ENCODE measurements around the gene BICC1. TPM values are rescaled to one million over a fixed set of nuclear protein-coding genes. Genes with fewer than 3 reads are reported as not detected.

BICC1 gene
- total RNA-seq, 1 donor, result 210 TPM

GRCh38 chr10:58829839-58830238, 317.2 kb downstream of the BICC1 start:
- TF ChIP-seq CTCF (IDR thresholded peaks at IDR 0.05; ENCODE audit: extremely low read depth, low read depth, low read length), result no peak
- Histone ChIP-seq H3K27ac (ENCODE audit: low read depth, low read length) (no peak overlapping the region), H3K4me3 (ENCODE audit: insufficient read depth, low read length) (no peak overlapping the region)

DNA sequence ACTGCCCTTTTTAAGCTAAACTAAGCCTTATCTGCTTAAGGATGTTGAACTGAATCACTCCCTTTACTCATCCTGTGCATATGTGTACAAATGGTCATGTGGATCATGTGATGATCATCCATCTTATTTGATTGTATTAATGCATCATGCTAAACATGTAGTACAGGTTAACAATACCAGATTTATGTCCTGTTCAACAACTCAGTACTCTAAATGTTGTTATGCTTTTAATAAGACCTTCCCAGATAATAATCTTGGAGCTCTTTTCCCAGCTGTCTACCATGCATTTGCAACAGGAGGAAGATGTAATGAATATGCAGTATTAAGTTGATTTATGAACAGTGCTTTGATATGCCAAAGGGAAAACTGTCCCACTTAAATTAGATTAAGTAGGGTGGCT, 318.0 kb downstream of the BICC1 start:
- Histone ChIP-seq H3K4me1 (ENCODE audit: insufficient read depth, low read length) (peaks cover 6% of the 10 kb centered on the region), H2AFZ (ENCODE audit: low read length) (no peak overlapping the region), H3K36me3 (ENCODE audit: insufficient read depth, low read length) (peaks cover 15% of the 10 kb centered on the region), H4K20me1 (ENCODE audit: insufficient read depth, low read length) (no peaks in the 10 kb centered on the region), H3K4me2 (ENCODE audit: insufficient read depth, low read length) (no peak overlapping the region), H3K27ac (ENCODE audit: low read depth, low read length) (no peak overlapping the region), H3K9me3 (ENCODE audit: low read depth, low read length) (no peaks in the 10 kb centered on the region), H3K27me3 (ENCODE audit: insufficient read depth, low read length) (no peaks in the 10 kb centered on the region), H3K79me2 (ENCODE audit: insufficient read depth, low read length) (no peaks in the 10 kb centered on the region), H3K4me3 (ENCODE audit: insufficient read depth, low read length) (no peak overlapping the region)
- no peak for DNase-seq (ENCODE audit: insufficient read length, low spot score, missing footprints)
- no peak for TF ChIP-seq CTCF (IDR thresholded peaks at IDR 0.05; ENCODE audit: extremely low read depth, low read depth, low read length)

More at GRCh38 chr10:58829839-58830238, 317.2 kb downstream of the BICC1 start:
- H3K4me1 ChIP-seq (ENCODE audit: insufficient read depth, low read length), result peaks cover 6% of the 10 kb centered on the region
- no peaks in the 10 kb centered on the region for H3K79me2 ChIP-seq (ENCODE audit: insufficient read depth, low read length)
- no peaks in the 10 kb centered on the region for H3K27me3 ChIP-seq (ENCODE audit: insufficient read depth, low read length)
- no peaks in the 10 kb centered on the region for H4K20me1 ChIP-seq (ENCODE audit: insufficient read depth, low read length)
- no peak for DNase-seq (ENCODE audit: insufficient read length, low spot score, missing footprints)
- peaks cover 19% of the 10 kb centered on the region for H3K36me3 ChIP-seq (ENCODE audit: insufficient read depth, low read length)
- no peak overlapping the region for H3K4me2 ChIP-seq (ENCODE audit: insufficient read depth, low read length)
- no peak overlapping the region for H2AFZ ChIP-seq (ENCODE audit: low read length)
- no peaks in the 10 kb centered on the region for H3K9me3 ChIP-seq (ENCODE audit: low read depth, low read length)

DNA sequence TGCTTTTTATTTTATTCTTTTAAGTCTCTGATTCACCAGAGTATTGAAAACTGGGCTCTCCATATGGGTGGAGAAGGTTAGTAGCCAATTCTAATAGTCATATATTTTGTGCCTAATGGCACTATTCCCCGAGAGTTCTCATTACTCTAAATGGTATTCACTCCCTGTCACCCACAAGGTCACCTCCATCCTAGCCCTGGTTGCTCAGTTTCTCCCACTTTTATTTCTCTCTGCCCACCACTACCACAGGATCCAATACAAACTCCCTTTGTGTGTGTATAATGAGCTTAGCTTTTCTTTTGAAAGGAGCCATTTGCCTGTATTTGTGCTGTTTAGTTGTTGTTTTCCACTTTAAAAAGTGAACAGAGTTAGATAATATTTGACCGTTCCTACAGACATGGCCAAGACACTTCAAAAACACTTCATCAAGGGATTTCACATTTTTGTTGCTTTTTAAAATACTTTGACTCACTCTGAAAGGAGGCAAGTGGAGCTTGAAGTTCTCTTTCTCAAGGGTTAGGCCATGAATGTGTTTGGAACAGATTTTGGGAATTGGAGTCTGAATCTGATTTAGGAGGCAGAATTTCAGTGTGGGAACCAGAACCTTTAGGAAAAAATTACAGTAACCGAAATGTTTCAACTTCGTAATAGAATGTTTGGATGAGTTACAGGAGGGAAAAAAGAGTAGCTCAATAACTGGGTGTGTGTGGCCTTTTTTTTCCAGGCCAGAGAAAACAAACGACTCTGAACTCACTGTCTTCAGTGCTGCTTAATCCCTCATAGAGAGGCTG, 321.3 kb downstream of the BICC1 start:
- H2AFZ ChIP-seq (ENCODE audit: low read length), result no peak overlapping the region
- H3K79me2 ChIP-seq (ENCODE audit: insufficient read depth, low read length), result no peaks in the 10 kb centered on the region
- peak overlapping the region; percentile 10 for H3K27ac ChIP-seq (ENCODE audit: low read depth, low read length)
- no peak overlapping the region for H3K4me2 ChIP-seq (ENCODE audit: insufficient read depth, low read length)
- no peak overlapping the region for H3K4me3 ChIP-seq (ENCODE audit: insufficient read depth, low read length)
- no peak for TF ChIP-seq CTCF (IDR thresholded peaks at IDR 0.05; ENCODE audit: extremely low read depth, low read depth, low read length)
- H3K9me3 ChIP-seq (ENCODE audit: low read depth, low read length), result no peaks in the 10 kb centered on the region
- DNase-seq (ENCODE audit: insufficient read length, low spot score, missing footprints), result no peak
- peaks cover 6% of the 10 kb centered on the region for H3K4me1 ChIP-seq (ENCODE audit: insufficient read depth, low read length)
- no peaks in the 10 kb centered on the region for H3K36me3 ChIP-seq (ENCODE audit: insufficient read depth, low read length)
- H3K27me3 ChIP-seq (ENCODE audit: insufficient read depth, low read length), result no peaks in the 10 kb centered on the region
- no peaks in the 10 kb centered on the region for H4K20me1 ChIP-seq (ENCODE audit: insufficient read depth, low read length)

DNA sequence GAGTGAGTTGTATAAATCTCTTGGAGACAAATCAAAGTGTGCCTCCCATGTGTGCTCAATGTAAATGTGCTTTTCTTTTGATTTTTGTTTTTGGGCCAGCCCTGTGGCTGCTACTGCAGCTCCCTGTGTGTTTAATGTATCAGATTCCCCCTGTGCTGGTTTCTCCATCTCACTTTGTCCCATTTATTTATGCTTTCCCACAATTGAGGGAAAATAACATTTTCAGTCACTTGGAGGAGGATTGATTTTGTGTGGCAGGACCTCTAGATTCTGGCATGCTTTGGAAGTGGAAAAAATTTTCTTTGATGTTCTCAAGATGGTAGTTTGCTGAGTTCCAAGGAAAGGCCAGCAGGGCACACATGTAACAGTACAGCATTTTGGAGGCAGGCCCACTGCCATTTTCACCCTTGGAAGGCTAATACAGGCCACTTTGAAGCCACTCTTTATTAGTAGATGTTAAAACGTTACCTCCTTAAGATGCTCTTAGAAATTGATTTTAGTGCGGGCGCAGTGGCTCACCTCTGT, 323.6 kb downstream of the BICC1 start:
- H3K9me3 ChIP-seq (ENCODE audit: low read depth, low read length), result no peaks in the 10 kb centered on the region
- H3K4me1 ChIP-seq (ENCODE audit: insufficient read depth, low read length), result peaks cover 6% of the 10 kb centered on the region
- H3K36me3 ChIP-seq (ENCODE audit: insufficient read depth, low read length), result no peaks in the 10 kb centered on the region
- DNase-seq (ENCODE audit: insufficient read length, low spot score, missing footprints), result no peak
- H2AFZ ChIP-seq (ENCODE audit: low read length), result no peak overlapping the region
- H4K20me1 ChIP-seq (ENCODE audit: insufficient read depth, low read length), result no peaks in the 10 kb centered on the region
- no peaks in the 10 kb centered on the region for H3K27me3 ChIP-seq (ENCODE audit: insufficient read depth, low read length)
- H3K27ac ChIP-seq (ENCODE audit: low read depth, low read length), result no peak overlapping the region
- no peak overlapping the region for H3K4me3 ChIP-seq (ENCODE audit: insufficient read depth, low read length)
- no peak overlapping the region for H3K4me2 ChIP-seq (ENCODE audit: insufficient read depth, low read length)
- TF ChIP-seq CTCF (IDR thresholded peaks at IDR 0.05; ENCODE audit: extremely low read depth, low read depth, low read length), result no peak
- no peaks in the 10 kb centered on the region for H3K79me2 ChIP-seq (ENCODE audit: insufficient read depth, low read length)

Measured in osteoblast (primary cell).